Fibroblast of lung (primary cell): Measurements from ENCODE around the gene PCTP. TPM values are rescaled to one million over a fixed set of nuclear protein-coding genes. Genes with fewer than 3 reads are reported as not detected.

Source experiments
- DNase-seq, 2 donors: peaks; one replicate each; pipeline versions ENCODE4 v3.0.0 to v3.0.0-alpha.2; 2010; ENCODE audit warnings: low read depth in 2 of 2
- H2AFZ ChIP-seq: 2 replicates; pipeline ENCODE4 v1.5.1; 2012; ENCODE audit warnings: low read length, control low read depth, inconsistent platforms
- H3K27ac ChIP-seq: 2 replicates; pipeline ENCODE4 v1.5.1; 2011; ENCODE audit warnings: low read length, control low read depth; ENCODE audit not compliant: insufficient read depth
- H3K27me3 ChIP-seq: 2 replicates; pipeline ENCODE4 v1.5.1; 2011; ENCODE audit warnings: mild to moderate bottlenecking, low read length; ENCODE audit not compliant: control insufficient read depth, insufficient read depth
- H3K36me3 ChIP-seq: 2 replicates; pipeline ENCODE4 v1.5.1; 2011; ENCODE audit warnings: low read length; ENCODE audit not compliant: control insufficient read depth, insufficient read depth
- H3K4me1 ChIP-seq: 2 replicates; pipeline ENCODE4 v1.5.1; 2011; ENCODE audit warnings: low read length; ENCODE audit not compliant: control insufficient read depth, insufficient read depth; ENCODE audit errors: extremely low read depth
- H3K4me2 ChIP-seq: 2 replicates; pipeline ENCODE4 v1.5.1; 2011; ENCODE audit warnings: low read length, control low read depth; ENCODE audit not compliant: insufficient read depth; ENCODE audit errors: extremely low read depth
- H3K4me3 ChIP-seq, 4 experiments: fragments of 200-600 bp in 1 of 4; sonication (generic) in 1 of 4; replicated peaks in 1 of 4; 2 replicates each; pipeline ENCODE4 v1.5.1; 2011 to 2016; ENCODE audit warnings: low read length in 4 of 4, low read depth in 3 of 4, mild to moderate bottlenecking in 3 of 4, control low read depth in 2 of 4, inconsistent platforms in 1 of 4, mixed read lengths in 1 of 4; ENCODE audit not compliant: insufficient read depth in 1 of 4; ENCODE audit errors: control extremely low read depth in 1 of 4
- H3K79me2 ChIP-seq: 2 replicates; pipeline ENCODE4 v1.5.1; 2012; ENCODE audit warnings: mild to moderate bottlenecking, low read length, inconsistent platforms; ENCODE audit not compliant: control insufficient read depth, insufficient read depth
- H3K9ac ChIP-seq: 2 replicates; pipeline ENCODE4 v1.5.1; 2011; ENCODE audit warnings: mild to moderate bottlenecking, low read length, control low read depth; ENCODE audit not compliant: insufficient read depth
- H3K9me3 ChIP-seq: 2 replicates; pipeline ENCODE4 v1.5.1; 2012; ENCODE audit warnings: low read depth, low read length; ENCODE audit not compliant: control insufficient read depth, insufficient read depth
- H4K20me1 ChIP-seq: 2 replicates; pipeline ENCODE4 v1.5.1; 2011; ENCODE audit warnings: low read length; ENCODE audit not compliant: control insufficient read depth, insufficient read depth; ENCODE audit errors: extremely low read depth
- EZH2 ChIP-seq: IDR thresholded peaks from 2 replicates; pipeline ENCODE4 v1.5.1; 2012; ENCODE audit warnings: low read length, control low read depth, mild to moderate bottlenecking; ENCODE audit errors: missing control alignments
- polyA plus RNA-seq, 2 donors: library from polyadenylated mRNA; depleted of rRNA in 1 of 2; stranded (reverse) in 1 of 2; unstranded in 1 of 2; fragments of >200 nt; gene quantifications; 2 replicates each; pipeline ENCODE4 v1.2.1, GENCODE V29; 2011 to 2012; ENCODE audit warnings: missing spikeins in 1 of 2
- total RNA-seq: library from RNA; depleted of rRNA; stranded (reverse); fragments of >200 nt; gene quantifications from 2 replicates; pipeline ENCODE4 v1.2.1, GENCODE V29; 2014
- TF ChIP-seq, protein P1 (sequence below), 2 donors: IDR thresholded peaks in 1 of 2; conservative IDR thresholded peaks in 1 of 2; 1 replicate in 1 of 2; 2 replicates in 1 of 2; pipeline ENCODE4 v1.5.1; 2011 to 2012; ENCODE audit warnings: low read length in 2 of 2, control low read depth in 1 of 2, inconsistent platforms in 1 of 2, low read depth in 1 of 2, mild to moderate bottlenecking in 1 of 2

Gene PCTP
- total and polyA plus RNA-seq, 2 donors (not counting 1 experiment from before 2014, with no cell fraction given), result 20.4 to 20.6 TPM

DNA sequence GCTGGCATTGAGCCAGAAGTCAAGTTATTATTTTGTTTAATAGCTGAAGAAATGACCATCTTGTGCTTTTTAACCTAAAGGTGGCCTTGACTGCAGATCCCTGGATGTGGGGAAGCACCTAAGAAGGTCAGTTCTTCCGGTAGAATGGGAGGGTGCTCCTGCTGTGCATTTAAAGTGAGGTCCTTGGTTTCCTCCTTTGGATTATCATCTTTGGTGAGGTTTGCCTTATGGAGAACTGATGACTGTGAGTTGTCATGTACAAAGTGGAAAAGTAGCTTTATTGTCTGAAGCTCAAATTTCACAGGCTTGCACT is 66.5 kb downstream of the PCTP start:
- H3K4me1 ChIP-seq, result no peaks in the 10 kb centered on the region
- no peak for DNase-seq
- TF ChIP-seq EZH2, result no peak
- TF ChIP-seq, protein P1, sequence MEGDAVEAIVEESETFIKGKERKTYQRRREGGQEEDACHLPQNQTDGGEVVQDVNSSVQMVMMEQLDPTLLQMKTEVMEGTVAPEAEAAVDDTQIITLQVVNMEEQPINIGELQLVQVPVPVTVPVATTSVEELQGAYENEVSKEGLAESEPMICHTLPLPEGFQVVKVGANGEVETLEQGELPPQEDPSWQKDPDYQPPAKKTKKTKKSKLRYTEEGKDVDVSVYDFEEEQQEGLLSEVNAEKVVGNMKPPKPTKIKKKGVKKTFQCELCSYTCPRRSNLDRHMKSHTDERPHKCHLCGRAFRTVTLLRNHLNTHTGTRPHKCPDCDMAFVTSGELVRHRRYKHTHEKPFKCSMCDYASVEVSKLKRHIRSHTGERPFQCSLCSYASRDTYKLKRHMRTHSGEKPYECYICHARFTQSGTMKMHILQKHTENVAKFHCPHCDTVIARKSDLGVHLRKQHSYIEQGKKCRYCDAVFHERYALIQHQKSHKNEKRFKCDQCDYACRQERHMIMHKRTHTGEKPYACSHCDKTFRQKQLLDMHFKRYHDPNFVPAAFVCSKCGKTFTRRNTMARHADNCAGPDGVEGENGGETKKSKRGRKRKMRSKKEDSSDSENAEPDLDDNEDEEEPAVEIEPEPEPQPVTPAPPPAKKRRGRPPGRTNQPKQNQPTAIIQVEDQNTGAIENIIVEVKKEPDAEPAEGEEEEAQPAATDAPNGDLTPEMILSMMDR (conservative IDR thresholded peaks at IDR 0.05 in 1 of 2, IDR thresholded peaks at IDR 0.05 in 1 of 2; ENCODE audit: low read depth in 1 of 2, low read length in 2 of 2), result no peak
- no peaks in the 10 kb centered on the region for H3K79me2 ChIP-seq
- H2AFZ ChIP-seq, result no peak overlapping the region
- H3K36me3 ChIP-seq, result no peaks in the 10 kb centered on the region
- no peak overlapping the region for H3K4me2 ChIP-seq
- H3K27me3 ChIP-seq, result no peaks in the 10 kb centered on the region
- H3K9me3 ChIP-seq, result no peaks in the 10 kb centered on the region
- H3K4me3 ChIP-seq, result no peak overlapping the region
- H3K27ac ChIP-seq, result no peak overlapping the region
- no peaks in the 10 kb centered on the region for H4K20me1 ChIP-seq
- no peak overlapping the region for H3K9ac ChIP-seq

DNA sequence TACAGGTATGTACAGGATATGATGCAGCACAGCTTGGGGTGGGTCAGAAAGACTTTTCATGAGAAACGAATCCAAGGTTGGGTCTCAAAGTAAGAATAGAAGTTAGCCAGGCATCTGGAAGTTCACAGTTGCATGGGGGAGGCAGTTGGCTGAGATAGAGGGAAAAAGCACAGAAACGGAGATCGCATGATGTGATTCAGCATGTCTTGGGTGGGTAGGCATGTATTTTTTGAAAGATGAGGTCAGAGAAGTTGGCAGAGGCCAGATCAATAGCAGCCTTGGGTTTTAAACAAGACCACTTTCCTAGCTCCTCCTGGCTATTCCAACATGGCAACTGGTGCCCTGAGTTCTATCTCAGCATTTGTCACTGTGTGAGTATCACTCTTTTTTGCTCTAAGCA is 67.2 kb downstream of the PCTP start:
- Histone ChIP-seq H3K4me3 (no peak overlapping the region), H3K4me1 (no peaks in the 10 kb centered on the region), H3K36me3 (no peaks in the 10 kb centered on the region), H3K27me3 (no peaks in the 10 kb centered on the region), H2AFZ (no peak overlapping the region), H3K9ac (no peak overlapping the region), H3K27ac (no peak overlapping the region), H3K79me2 (no peaks in the 10 kb centered on the region), H3K4me2 (no peak overlapping the region), H4K20me1 (no peaks in the 10 kb centered on the region), H3K9me3 (no peaks in the 10 kb centered on the region)
- no peak for DNase-seq
- TF ChIP-seq, protein P1 (conservative IDR thresholded peaks at IDR 0.05 in 1 of 2, IDR thresholded peaks at IDR 0.05 in 1 of 2; ENCODE audit: low read depth in 1 of 2, low read length in 2 of 2), result no peak
- no peak for TF ChIP-seq EZH2

DNA sequence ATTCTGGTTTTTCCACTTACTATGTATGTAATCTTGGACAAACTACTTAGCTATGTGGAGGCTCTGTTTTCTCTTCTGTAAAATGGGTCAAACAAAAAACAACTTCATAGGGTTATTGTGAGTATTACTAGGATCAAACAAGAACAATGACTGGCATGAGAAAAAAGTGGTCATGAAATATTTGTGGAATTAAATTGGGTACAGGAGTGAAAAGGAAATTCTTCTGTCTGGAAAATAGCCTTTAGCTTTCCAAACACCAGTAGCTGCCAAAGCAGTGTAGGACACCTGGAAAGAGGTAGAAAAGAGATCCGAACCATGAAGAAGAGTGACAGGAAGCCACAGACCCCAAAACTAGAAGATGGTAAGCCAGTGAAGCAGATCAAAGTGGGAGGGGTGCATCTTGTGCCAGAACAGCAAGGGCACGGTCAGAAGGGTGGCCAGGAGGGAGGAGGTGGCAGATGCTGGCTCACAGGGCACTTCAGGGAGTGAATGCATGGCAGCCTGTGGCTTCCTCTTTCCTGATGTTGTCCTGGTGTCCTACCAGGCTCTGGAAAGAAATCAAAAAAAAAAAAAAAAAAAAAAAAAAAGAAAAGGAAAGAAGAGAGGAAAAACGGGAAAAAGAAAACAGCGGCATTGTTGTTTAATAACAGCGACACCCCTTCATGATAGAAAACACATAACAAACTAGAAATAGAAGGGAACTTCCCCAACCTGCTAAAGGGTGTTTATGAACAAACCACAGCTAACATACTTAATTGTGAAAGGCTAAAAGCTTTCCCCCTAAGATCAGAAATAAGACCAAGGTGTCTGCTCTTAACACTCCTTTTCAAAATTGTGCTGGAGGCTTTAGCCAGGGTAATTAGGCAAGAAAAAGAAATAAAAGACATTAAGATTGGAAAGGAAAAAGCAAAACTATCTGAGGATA is 67.9 kb downstream of the PCTP start:
- no peaks in the 10 kb centered on the region for H4K20me1 ChIP-seq
- no peak for TF ChIP-seq EZH2
- TF ChIP-seq, protein P1 (conservative IDR thresholded peaks at IDR 0.05 in 1 of 2, IDR thresholded peaks at IDR 0.05 in 1 of 2; ENCODE audit: low read depth in 1 of 2, low read length in 2 of 2), result no peak
- no peak overlapping the region for H3K4me2 ChIP-seq
- H3K4me1 ChIP-seq, result no peaks in the 10 kb centered on the region
- H2AFZ ChIP-seq, result no peak overlapping the region
- no peaks in the 10 kb centered on the region for H3K27me3 ChIP-seq
- no peaks in the 10 kb centered on the region for H3K9me3 ChIP-seq
- no peaks in the 10 kb centered on the region for H3K36me3 ChIP-seq
- no peak for DNase-seq
- no peak overlapping the region for H3K9ac ChIP-seq
- H3K27ac ChIP-seq, result no peak overlapping the region
- H3K79me2 ChIP-seq, result no peaks in the 10 kb centered on the region
- H3K4me3 ChIP-seq, result no peak overlapping the region
